ENCODE results near the gene MOBP.
"Not testable (repeated sequence)": the region's sequence is repeated elsewhere in the genome, so short reads cannot be mapped to it uniquely, and the experiment has no call there.

- TF ChIP-seq CTCF, POLR2A (IDR thresholded peaks at IDR 0.05): not testable (repeated sequence)
Observed at GRCh38 chr3:39453872-39454271, 13.6 kb upstream of the MOBP start.

Measured in heart left ventricle (tissue), 13 donors.